HL-60/S4 treated with retinoic acid at 250 ng/mL for 4 days and 3 days (cell line): Measurements from ENCODE around the gene KLK2.

Experiments used
- in situ Hi-C: fragments of 300-500 bp; cut with MboI; formaldehyde crosslinking; loops from 2 replicates; pipeline ENCODE4 v1.7.0; 2022; ENCODE audit warnings: low sequenced_read_pairs

Gene KLK2

DNA sequence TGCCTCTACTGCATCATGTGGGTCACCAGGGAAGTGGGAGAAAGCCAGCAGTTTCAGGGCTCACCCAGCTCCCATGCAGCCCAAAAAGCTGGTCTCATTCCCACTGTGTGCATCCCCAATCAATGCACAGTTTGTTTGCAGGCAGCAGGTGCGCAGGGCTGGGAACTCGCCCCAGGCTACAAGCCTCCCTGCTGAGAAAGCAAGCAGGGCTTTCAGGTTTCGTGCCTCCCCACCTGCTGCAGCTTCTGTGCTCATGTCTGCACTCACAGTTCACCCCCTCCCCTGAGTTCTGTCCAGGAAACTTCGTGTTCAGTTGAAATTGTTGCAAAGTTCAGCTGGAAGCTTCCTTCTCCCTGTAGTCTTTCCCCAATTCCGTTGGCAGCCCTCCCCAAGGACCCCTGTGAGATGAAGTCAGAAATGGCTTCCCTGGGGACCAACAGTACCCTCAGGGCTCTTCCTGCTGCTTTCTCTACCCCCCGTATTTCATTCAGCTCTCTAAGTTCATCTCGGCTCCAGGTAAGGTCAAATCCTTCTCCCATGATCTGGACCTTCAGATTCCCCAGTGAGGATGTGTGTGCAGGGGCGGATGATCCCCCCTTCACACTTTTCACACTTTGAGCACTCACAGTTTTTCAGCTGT is 28.8 kb upstream of the KLK2 start:
- in situ Hi-C loops: no loop called here

DNA sequence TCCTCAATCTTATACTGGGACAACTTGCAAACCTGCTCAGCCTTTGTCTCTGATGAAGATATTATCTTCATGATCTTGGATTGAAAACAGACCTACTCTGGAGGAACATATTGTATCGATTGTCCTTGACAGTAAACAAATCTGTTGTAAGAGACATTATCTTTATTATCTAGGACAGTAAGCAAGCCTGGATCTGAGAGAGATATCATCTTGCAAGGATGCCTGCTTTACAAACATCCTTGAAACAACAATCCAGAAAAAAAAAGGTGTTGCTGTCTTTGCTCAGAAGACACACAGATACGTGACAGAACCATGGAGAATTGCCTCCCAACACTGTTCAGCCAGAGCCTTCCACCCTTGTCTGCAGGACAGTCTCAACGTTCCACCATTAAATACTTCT is 22.5 kb upstream of the KLK2 start:
- in situ Hi-C loops: no loop called here

DNA sequence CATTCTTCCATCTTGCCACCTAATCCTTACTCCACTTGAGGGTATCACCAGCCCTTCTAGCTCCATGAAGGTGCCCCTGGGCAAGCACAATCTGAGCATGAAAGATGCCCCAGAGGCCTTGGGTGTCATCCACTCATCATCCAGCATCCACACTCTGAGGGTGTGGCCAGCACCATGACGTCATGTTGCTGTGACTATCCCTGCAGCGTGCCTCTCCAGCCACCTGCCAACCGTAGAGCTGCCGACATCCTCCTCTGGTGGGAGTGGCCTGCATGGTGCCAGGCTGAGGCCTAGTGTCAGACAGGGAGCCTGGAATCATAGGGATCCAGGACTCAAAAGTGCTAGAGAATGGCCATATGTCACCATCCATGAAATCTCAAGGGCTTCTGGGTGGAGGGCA is 21.6 kb upstream of the KLK2 start:
- in situ Hi-C loops: no loop called here

DNA sequence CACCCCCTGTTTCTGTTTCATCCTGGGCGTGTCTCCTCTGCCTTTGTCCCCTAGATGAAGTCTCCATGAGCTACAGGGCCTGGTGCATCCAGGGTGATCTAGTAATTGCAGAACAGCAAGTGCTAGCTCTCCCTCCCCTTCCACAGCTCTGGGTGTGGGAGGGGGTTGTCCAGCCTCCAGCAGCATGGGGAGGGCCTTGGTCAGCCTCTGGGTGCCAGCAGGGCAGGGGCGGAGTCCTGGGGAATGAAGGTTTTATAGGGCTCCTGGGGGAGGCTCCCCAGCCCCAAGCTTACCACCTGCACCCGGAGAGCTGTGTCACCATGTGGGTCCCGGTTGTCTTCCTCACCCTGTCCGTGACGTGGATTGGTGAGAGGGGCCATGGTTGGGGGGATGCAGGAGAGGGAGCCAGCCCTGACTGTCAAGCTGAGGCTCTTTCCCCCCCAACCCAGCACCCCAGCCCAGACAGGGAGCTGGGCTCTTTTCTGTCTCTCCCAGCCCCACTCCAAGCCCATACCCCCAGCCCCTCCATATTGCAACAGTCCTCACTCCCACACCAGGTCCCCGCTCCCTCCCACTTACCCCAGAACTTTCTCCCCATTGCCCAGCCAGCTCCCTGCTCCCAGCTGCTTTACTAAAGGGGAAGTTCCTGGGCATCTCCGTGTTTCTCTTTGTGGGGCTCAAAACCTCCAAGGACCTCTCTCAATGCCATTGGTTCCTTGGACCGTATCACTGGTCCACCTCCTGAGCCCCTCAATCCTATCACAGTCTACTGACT is 18.4 kb upstream of the KLK2 start, which contains the start of gene KLK3:
Gene KLK3 (plus strand): TSS at position 280 of the 775 bp plus-strand sequence. CDS start 41 bp downstream, at position 321.
- in situ Hi-C loops: no loop called here

DNA sequence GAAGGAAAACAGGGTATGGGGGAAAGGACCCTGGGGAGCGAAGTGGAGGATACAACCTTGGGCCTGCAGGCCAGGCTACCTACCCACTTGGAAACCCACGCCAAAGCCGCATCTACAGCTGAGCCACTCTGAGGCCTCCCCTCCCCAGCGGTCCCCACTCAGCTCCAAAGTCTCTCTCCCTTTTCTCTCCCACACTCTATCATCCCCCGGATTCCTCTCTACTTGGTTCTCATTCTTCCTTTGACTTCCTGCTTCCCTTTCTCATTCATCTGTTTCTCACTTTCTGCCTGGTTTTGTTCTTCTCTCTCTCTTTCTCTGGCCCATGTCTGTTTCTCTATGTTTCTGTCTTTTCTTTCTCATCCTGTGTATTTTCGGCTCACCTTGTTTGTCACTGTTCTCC is 15.9 kb upstream of the KLK2 start:
- in situ Hi-C loops: no loop called here

DNA sequence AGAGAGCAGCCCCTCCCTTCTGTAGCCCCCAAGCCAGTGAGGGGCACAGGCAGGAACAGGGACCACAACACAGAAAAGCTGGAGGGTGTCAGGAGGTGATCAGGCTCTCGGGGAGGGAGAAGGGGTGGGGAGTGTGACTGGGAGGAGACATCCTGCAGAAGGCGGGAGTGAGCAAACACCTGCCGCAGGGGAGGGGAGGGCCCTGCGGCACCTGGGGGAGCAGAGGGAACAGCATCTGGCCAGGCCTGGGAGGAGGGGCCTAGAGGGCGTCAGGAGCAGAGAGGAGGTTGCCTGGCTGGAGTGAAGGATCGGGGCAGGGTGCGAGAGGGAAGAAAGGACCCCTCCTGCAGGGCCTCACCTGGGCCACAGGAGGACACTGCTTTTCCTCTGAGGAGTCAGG is 14.4 kb upstream of the KLK2 start:
- in situ Hi-C loops: no loop called here

DNA sequence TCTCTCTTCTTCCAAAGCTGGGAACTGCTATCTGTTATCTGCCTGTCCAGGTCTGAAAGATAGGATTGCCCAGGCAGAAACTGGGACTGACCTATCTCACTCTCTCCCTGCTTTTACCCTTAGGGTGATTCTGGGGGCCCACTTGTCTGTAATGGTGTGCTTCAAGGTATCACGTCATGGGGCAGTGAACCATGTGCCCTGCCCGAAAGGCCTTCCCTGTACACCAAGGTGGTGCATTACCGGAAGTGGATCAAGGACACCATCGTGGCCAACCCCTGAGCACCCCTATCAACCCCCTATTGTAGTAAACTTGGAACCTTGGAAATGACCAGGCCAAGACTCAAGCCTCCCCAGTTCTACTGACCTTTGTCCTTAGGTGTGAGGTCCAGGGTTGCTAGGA is 13.4 kb upstream of the KLK2 start:
- in situ Hi-C loops: no loop called here

DNA sequence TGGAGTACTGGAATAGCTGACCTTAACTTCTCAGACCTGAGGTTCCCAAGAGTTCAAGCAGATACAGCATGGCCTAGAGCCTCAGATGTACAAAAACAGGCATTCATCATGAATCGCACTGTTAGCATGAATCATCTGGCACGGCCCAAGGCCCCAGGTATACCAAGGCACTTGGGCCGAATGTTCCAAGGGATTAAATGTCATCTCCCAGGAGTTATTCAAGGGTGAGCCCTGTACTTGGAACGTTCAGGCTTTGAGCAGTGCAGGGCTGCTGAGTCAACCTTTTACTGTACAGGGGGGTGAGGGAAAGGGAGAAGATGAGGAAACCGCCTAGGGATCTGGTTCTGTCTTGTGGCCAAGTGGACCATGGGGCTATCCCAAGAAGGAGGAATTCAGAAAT is 12.2 kb upstream of the KLK2 start:
- in situ Hi-C loops: no loop called here

DNA sequence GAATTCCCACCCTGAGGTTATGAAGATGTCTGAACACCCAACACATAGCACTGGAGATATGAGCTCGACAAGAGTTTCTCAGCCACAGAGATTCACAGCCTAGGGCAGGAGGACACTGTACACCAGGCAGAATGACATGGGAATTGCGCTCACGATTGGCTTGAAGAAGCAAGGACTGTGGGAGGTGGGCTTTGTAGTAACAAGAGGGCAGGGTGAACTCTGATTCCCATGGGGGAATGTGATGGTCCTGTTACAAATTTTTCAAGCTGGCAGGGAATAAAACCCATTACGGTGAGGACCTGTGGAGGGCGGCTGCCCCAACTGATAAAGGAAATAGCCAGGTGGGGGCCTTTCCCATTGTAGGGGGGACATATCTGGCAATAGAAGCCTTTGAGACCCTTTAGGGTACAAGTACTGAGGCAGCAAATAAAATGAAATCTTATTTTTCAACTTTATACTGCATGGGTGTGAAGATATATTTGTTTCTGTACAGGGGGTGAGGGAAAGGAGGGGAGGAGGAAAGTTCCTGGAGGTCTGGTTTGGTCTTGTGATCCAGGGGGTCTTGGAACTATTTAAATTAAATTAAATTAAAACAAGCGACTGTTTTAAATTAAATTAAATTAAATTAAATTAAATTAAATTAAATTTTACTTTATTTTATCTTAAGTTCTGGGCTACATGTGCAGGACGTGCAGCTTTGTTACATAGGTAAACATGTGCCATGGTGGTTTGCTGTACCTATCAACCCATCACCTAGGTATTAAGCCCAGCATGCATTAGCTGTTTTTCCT is 11.5 kb upstream of the KLK2 start:
- in situ Hi-C loops: no loop called here

DNA sequence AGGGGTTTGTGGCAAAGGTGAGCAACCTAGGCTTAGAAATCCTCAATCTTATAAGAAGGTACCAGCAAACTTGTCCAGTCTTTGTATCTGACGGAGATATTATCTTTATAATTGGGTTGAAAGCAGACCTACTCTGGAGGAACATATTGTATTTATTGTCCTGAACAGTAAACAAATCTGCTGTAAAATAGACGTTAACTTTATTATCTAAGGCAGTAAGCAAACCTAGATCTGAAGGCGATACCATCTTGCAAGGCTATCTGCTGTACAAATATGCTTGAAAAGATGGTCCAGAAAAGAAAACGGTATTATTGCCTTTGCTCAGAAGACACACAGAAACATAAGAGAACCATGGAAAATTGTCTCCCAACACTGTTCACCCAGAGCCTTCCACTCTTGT is 3.8 kb upstream of the KLK2 start:
- in situ Hi-C loops: no loop called here

DNA sequence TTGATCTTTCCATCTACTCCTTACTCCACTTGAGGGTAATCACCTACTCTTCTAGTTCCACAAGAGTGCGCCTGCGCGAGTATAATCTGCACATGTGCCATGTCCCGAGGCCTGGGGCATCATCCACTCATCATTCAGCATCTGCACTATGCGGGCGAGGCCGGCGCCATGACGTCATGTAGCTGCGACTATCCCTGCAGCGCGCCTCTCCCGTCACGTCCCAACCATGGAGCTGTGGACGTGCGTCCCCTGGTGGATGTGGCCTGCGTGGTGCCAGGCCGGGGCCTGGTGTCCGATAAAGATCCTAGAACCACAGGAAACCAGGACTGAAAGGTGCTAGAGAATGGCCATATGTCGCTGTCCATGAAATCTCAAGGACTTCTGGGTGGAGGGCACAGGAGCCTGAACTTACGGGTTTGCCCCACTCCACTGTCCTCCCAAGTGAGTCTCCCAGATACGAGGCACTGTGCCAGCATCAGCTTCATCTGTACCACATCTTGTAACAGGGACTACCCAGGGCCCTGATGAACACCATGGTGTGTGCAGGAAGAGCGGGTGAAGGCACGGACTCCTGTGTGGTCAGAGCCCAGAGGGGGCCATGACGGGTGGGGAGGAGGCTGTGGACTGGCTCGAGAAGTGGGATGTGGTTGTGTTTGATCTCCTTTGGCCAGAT is 2.7 kb upstream of the KLK2 start:
- in situ Hi-C loops: no loop called here

DNA sequence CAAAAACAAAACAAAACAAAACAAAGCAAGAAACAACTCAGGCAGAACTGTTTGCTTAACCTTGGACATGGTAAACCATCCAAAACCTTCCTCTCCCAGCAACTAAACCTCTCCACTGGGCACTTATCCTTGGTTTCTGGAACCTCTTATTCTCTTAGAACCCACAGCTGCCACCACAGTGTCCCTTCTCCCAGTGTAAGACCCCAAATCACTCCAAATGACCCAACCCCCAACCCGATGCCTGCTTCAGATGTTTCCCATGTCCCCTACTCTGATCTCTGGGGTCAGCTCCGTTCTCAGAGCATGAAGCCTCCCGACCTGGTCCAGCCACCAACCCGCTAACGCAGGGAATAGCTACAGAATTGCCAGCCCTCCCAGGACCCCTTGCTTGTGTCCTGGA is 972 bp downstream of the KLK2 start:
- in situ Hi-C loops: no loop called here

DNA sequence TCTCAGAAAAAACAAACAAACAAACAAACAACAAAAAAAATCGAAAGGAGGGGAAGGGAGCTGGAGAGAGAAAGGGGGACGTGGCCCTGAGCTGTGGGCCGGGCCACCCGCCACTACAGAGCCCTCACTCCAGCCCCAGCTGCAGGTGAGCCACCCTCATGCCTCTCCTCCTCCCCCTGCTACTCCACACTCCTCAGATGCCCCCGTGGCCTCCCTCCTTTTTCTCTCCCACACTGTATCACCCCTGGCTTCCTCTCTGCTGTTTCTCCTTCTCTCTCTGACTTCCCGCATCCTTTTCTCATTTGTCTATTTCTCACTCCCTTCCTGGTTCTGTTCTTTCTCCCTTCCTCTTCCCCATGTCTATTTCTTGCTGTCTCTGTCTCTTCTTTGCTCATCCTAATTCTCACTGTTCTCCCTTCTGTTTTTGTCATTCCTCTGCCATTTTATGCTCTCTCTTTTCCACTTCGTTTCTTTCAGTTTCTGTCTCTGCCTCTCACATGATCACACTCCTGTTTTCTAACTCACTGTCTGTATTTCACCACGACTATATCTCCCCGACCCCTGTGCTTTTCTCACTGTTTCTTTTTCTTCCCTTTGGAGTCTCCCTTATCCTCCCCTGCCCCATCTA is 2.7 kb downstream of the KLK2 start:
- in situ Hi-C loops: no loop called here

DNA sequence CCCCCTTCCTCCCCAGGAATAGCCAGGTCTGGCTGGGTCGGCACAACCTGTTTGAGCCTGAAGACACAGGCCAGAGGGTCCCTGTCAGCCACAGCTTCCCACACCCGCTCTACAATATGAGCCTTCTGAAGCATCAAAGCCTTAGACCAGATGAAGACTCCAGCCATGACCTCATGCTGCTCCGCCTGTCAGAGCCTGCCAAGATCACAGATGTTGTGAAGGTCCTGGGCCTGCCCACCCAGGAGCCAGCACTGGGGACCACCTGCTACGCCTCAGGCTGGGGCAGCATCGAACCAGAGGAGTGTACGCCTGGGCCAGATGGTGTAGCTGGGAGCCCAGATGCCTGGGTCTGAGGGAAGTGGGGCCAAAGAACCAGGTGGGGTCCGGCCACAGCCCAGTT is 3.2 kb downstream of the KLK2 start:
- in situ Hi-C loops: no loop called here

DNA sequence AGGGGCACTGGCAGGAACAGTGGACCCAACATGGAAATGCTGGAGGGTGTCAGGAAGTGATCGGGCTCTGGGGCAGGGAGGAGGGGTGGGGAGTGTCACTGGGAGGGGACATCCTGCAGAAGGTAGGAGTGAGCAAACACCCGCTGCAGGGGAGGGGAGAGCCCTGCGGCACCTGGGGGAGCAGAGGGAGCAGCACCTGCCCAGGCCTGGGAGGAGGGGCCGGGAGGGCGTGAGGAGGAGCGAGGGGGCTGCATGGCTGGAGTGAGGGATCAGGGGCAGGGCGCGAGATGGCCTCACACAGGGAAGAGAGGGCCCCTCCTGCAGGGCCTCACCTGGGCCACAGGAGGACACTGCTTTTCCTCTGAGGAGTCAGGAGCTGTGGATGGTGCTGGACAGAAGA is 4.1 kb downstream of the KLK2 start:
- in situ Hi-C loops: no loop called here

DNA sequence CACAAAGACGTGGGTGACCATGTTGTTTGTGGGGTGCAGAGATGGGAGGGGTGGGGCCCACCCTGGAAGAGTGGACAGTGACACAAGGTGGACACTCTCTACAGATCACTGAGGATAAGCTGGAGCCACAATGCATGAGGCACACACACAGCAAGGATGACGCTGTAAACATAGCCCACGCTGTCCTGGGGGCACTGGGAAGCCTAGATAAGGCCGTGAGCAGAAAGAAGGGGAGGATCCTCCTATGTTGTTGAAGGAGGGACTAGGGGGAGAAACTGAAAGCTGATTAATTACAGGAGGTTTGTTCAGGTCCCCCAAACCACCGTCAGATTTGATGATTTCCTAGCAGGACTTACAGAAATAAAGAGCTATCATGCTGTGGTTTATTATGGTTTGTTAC is 5.6 kb downstream of the KLK2 start:
- in situ Hi-C loops: no loop called here

DNA sequence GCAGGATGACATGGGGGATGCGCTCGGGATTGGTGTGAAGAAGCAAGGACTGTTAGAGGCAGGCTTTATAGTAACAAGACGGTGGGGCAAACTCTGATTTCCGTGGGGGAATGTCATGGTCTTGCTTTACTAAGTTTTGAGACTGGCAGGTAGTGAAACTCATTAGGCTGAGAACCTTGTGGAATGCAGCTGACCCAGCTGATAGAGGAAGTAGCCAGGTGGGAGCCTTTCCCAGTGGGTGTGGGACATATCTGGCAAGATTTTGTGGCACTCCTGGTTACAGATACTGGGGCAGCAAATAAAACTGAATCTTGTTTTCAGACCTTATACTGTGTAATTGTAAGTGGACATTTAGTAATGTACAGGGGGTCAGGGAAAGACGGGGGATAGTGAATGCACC is 7.0 kb downstream of the KLK2 start:
- in situ Hi-C loops: no loop called here

DNA sequence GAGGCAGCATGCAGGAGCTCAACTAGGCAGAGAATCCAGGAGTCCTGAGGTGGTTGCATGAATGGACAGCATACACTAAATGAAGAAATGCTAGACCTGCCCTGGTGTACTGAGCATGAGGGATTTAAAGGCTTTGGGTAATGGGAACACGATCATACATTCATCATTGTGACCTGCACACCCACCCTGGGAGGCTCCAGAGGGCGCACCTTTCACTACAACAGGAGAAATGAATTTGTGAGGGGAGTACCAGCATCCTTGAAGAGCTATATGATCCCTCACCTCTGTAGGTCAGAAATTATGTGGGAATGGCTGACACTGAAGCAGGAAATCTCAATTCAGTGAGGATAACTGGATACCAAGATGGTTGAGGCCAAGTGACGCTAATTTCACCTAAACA is 8.9 kb downstream of the KLK2 start:
- in situ Hi-C loops: no loop called here

DNA sequence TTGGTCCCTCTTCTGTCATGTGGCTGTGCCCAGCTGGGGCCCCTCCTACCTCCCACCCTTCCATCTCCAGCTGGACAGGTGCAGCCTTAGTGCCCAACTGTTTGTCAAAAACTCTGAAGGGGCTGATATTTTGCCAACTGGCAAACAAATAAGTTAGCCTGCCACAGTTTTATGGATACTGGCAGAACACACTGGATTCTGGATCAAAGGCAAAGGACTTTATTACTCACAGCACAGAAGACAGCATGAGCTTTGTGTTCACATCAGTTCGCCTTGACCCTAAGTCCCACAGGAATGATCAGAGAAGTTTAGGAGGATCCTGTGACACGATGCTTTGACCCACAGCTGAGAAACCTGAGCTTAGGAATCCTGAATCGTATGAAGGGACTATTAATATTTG is 16.4 kb downstream of the KLK2 start:
- in situ Hi-C loops: no loop called here

DNA sequence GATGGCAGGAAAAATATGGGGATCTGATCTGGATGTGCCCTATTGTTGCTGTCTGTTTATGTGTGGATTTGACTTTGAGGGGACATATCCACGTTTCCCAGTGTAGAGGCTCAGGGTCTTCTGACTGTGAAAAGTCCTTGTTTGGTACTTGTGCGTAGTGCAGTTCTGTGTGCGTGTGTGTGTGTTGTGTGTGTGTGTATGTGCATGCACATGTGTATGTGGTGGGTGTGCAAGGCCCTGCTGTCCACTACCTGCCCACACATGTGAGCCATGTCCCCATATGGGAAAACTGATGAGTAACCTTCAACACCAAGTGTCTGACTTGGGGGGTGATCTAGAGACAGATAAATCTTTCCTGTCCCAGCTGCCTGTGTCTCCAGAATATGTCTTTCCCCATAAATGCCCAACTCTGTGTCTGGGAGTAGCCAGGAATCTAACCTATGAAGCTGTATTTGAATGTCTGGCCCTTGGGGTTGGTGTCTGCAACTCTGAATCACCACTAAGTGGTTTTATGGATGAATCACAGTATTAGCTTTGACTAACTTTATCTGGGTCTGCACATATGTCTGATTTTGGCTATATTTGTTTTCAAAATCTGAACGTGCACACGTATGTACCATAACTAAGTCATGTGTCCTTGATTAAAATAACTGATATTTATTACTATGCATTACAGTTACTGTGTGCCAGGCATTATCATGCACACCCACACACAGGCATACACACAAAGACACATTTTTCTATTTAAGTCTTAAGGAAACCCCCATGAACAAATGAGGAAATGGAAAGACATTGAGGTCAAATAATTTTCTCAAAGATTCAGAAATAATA is 17.4 kb downstream of the KLK2 start:
- in situ Hi-C loops: no loop called here
